Loucy (cell line): ENCODE results near the gene IL4.

ENCODE experiments used
- EZH2phosphoT487 ChIP-seq: fragments of 200-600 bp; IDR thresholded peaks from 2 replicates; pipeline ENCODE4 v1.6.1; 2018; ENCODE audit warnings: antibody characterized with exemption, mild to moderate bottlenecking, moderate library complexity, borderline replicate concordance
- TF ChIP-seq, protein P1 (sequence below): fragments of 200-600 bp; sonication (generic); conservative IDR thresholded peaks from 2 replicates; pipeline ENCODE4 v1.5.1; 2014; ENCODE audit warnings: mild to moderate bottlenecking, antibody characterized with exemption, low read length

DNA sequence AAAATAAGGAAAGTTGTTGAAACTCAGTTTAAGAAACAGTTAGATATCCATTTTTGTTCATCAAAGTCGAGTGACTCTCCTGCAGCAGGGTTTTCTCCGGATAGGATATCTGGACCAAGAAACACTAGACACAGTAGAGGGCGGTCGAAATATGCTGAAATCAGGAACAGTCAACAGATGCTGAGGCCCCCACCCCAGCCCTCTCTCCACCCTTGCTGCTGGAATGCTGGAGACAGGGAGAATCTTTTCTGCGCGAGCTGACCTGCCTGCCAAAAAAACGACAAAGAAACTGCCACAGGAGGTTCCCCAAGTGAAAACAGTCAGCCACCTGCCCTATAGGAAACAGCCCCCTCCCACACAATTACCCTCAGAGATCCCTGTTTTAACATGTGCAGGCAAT, 20.1 kb upstream of the IL4 start:
- no peak for TF ChIP-seq EZH2phosphoT487
- TF ChIP-seq, protein P1, sequence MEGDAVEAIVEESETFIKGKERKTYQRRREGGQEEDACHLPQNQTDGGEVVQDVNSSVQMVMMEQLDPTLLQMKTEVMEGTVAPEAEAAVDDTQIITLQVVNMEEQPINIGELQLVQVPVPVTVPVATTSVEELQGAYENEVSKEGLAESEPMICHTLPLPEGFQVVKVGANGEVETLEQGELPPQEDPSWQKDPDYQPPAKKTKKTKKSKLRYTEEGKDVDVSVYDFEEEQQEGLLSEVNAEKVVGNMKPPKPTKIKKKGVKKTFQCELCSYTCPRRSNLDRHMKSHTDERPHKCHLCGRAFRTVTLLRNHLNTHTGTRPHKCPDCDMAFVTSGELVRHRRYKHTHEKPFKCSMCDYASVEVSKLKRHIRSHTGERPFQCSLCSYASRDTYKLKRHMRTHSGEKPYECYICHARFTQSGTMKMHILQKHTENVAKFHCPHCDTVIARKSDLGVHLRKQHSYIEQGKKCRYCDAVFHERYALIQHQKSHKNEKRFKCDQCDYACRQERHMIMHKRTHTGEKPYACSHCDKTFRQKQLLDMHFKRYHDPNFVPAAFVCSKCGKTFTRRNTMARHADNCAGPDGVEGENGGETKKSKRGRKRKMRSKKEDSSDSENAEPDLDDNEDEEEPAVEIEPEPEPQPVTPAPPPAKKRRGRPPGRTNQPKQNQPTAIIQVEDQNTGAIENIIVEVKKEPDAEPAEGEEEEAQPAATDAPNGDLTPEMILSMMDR: no peak
